Measurements from ENCODE around the gene KRTAP10-8.
A peak's percentile ranks its signal among the peaks of the same experiment; 100 is the strongest.
"Not testable (repeated sequence)": the region's sequence is repeated elsewhere in the genome, so short reads cannot be mapped to it uniquely, and the experiment has no call there.

KRTAP10-8 gene

DNA sequence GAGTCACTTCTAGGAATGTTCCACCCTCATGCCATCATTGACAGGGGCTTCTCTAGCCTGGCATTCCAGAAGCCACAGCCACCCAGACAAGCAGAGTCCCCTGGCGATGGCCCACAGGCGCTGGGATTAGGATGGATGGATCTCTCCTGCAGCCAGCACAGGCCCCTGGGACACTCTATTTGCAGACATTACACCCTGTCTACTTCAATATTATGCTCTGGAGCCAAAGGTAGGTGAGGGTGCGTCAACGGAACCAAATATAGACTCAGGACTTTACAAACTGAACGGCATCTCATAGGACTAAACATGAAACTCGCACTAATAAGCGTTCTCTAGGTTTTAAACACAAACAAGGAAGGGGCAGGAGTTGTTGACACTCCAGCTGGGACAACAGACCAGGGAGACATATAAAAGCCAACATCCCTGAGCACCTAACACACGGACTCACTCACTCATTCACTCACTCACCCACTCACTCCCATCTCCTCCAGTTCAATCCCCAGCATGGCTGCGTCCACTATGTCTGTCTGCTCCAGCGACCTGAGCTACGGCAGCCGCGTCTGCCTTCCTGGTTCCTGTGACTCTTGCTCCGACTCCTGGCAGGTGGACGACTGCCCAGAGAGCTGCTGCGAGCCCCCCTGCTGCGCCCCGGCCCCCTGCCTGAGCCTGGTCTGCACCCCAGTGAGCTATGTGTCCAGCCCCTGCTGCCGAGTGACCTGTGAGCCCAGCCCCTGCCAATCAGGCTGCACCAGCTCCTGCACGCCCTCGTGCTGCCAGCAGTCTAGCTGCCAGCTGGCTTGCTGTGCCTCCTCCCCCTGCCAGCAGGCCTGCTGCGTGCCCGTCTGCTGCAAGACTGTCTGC is 11.5 kb upstream of the KRTAP10-8 start, which contains the start of gene KRTAP10-7:
TSS of gene KRTAP10-7 (plus strand) at position 480 of the 861 bp plus-strand sequence. CDS start at position 505, 25 bp downstream.
- not testable (repeated sequence) for DNase-seq

DNA sequence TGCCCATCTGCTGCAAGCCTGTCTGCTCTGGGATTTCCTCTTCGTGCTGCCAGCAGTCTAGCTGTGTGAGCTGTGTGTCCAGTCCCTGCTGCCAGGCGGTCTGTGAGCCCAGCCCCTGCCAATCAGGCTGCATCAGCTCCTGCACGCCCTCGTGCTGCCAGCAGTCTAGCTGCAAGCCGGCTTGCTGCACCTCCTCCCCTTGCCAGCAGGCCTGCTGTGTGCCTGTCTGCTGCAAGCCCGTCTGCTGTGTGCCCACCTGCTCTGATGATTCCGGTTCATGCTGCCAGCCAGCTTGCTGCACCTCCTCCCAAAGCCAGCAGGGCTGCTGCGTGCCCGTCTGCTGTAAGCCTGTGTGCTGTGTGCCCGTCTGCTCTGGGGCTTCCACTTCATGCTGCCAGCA is 10.8 kb upstream of the KRTAP10-8 start:
- not testable (repeated sequence) for DNase-seq

DNA sequence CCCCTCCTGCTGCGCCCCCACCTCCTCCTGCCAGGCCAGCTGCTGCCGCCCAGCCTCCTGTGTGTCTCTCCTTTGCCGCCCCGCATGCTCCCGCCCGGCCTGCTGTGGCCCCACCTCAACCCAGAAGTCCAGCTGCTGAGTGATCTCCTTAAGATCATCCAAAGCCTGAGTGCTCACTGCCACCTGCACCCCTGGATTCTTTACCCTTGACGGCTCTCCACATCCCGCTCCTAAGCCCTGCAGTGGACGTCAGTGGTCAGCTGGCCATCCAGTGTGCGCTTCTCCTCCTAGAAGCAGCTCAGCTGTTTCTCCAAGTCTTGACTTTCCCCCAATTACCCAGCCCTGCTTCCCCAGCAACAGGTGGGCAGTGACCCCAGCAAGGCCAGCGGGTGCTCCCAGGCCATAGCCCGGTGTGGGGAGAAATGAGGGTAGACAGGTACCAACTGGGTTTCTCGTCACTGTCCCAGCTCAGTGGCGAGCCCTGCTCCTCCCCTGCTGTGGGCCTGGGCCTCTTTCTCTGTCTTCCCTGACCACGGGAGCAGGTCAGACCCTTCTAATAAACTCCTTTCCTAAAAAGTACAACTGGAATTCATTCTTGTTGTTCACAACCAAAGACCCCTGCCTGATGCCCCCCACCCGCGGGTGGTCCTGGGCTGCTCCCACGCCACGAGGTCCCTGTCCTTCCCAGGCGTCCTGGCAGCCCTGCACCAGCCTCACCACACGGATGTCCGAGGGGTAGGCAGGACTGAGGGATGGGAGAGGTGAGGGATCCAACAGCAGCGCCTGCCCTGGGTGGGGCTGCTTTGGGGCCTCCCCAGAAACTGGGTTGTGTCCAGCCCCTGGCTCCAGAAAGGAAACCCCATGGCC is 10.1 kb upstream of the KRTAP10-8 start:
- DNase-seq: no peak

DNA sequence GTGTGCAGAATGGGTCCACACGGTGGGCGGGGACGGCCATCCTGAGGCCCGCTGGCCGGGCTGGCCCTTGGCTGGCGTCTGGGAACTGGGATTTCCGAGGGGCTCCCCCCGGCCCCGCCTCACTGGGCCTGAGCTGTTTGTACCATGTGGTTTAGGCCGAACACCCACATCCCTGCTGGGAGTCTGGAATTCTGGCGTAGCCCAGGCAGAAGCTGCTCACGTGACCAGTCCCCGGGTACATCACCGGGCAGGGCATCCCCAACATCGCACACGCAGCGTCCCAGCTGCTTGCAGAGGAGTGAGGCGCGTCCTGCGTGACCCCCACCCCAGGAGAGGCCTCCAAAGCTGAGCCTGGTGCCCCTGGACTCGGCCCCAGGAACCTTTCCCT is 9.4 kb upstream of the KRTAP10-8 start:
- DNase-seq: no peak

DNA sequence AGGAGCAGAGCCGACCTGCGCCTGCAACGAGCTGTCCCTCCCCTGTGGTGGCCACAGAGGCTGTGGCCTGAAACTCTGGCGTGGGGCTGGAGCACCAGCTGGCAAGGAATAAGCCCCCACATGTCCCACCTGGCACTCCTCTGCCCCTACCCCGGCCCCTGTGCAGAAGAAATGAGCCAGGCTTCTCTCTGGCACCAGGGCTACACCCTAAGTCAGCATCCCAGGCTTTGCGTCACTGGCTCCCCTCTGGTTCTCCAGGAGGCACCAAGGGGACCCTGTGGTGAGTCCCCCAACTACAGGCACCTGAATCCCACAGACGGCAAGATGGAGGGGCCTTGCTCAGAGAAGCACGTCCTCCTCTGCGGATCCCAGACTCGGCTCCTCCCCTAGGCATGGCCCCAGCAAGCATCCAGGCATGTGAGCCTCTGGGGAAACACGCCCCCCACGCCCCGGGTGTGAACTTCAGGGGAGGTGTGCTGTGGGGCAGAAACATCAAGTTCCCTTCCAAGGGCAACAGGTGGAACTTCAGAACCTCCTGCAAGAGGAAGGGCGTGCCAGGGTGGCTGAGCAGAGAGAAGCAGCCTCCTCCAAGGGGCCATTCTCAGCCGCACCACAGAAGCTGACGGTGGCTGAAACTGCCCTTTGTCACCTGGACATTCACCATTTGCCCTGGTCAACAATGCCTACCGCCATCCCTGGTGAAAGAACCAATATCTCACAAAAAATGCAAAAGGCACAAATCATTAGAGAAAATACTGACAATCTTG is 8.6 kb upstream of the KRTAP10-8 start:
- no peak for DNase-seq

DNA sequence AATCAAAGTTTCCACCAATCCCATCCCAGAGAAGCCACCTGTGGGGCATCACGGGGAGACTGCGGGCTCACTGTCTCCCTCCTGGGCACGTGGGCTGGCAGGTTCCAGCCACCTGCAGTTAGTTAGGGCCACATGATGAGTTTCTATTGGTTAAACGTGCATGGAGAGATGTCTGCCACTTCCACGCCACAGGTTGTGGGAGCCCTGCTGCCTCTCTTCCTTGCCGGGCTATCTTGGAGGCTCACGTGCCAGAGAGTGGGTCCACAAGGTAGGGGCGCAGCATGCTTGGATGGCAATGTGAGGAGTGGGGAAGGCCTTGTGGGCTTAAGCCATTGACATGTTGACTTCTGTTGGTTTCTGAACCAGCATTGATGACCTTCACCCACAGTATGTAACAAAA is 8.0 kb upstream of the KRTAP10-8 start:
- no peak for DNase-seq

DNA sequence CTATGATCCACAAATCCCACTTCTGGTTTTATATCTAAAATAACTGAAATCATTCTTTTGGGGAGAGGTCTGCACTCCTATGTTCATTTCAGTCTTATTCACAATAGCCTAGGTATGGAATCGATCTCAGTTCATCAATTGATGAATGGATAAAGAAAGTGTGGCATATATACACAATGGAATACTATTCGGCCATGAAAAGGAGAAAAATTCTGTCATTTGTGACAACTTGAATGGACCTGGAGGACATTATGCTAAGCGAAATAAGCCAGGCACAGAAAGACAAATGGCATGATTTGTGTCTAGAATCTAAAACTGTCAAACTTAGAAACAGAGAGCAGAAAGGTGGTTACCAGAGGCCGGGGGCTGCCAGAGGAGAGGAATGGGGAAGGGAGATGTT is 5.4 kb upstream of the KRTAP10-8 start:
- DNase-seq: no peak

DNA sequence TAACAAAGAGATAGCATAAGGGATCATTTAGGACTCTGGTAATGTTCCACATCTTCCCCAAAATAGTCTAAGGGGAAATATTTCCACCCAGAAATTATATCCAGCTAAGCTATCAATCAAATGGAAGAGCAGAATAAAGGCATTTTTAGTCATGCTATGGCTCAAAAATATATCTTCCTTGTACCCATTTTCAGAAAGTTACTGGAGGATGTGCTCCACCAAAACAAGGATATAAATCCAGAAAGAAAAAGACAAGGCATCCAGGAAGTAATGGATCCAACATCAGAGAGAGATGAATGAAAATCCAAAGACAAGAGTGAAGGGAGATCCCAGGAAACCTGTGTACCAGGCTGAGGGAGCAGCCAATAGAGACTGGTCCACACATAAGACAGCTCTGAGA is 2.7 kb upstream of the KRTAP10-8 start:
- DNase-seq: no peak

DNA sequence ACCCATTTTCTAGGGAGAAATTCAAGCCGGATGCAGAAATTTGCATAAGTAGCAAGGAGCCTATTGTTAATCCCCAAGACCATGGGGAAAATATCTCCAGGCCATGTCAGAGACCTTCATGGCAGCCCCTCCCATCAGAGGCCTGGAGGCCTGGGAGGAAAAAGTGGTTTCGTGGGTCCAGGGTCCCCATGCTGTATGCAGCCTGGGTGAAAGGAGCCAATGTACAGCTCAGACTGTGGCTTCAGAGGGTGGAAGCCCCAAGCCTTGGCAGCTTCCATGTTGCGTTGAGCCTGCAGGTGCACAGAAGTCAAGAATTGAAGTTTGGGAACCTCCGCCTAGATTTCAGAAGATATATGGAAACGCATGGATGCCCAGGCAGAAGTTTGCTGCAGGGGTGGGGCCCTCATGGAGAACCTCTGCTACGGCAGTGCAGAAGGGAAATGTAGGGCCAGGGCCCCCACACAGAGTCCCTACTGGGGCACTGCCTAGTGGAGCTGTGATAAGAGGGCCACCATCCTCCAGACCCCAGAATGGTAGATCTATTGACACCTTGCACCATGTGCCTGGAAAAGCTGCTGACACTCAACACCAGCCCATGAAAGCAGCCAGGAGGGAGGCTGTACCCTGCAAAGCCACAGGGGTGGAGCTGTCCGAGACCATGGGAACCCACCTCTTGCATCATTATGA is 1.6 kb upstream of the KRTAP10-8 start:
- not testable (repeated sequence) for DNase-seq

DNA sequence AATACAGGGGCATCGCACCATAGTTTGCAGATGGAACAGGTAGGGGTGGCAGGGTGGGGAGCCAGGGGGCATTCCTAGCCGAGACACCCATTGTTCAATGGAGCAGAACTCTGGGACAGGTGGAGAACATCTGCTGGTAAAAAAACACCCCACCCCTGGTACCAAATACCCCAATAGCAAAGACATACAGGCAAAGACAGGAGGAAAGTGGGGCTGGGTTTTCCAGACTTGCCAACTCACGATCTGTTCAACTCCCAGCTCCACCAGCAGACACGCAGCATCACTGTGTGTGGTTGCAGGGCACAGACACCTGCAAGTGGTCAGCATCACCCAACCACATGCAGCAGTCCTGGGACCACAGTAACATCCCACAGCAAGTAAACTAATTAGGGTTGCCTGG is 328 bp upstream of the KRTAP10-8 start:
- DNase-seq: no peak

DNA sequence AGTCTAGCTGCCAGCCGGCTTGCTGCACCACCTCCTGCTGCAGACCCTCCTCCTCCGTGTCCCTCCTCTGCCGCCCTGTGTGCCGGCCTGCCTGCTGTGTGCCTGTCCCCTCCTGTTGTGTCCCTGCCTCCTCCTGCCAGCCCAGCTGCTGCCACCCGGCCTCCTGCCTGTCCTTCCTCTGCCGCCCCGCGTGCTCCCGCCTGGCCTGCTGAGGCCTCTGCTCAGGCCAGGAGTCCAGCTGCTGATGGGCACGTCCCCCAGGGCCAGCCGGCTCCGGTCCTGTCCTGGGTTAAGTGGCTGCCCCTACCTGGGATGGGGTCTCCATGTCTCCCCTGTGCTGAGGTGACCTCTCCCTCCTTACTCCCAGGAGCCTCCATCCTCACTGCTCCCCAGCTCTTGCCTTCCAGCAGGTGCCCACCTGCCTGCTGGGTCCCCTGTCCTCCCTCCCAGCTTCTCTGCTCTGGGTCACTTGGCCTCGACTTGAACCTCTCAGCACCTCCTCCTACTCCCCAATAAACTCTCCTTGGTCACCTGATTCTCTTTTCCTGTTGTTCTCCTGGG is 870 bp downstream of the KRTAP10-8 start:
- no peak for DNase-seq

DNA sequence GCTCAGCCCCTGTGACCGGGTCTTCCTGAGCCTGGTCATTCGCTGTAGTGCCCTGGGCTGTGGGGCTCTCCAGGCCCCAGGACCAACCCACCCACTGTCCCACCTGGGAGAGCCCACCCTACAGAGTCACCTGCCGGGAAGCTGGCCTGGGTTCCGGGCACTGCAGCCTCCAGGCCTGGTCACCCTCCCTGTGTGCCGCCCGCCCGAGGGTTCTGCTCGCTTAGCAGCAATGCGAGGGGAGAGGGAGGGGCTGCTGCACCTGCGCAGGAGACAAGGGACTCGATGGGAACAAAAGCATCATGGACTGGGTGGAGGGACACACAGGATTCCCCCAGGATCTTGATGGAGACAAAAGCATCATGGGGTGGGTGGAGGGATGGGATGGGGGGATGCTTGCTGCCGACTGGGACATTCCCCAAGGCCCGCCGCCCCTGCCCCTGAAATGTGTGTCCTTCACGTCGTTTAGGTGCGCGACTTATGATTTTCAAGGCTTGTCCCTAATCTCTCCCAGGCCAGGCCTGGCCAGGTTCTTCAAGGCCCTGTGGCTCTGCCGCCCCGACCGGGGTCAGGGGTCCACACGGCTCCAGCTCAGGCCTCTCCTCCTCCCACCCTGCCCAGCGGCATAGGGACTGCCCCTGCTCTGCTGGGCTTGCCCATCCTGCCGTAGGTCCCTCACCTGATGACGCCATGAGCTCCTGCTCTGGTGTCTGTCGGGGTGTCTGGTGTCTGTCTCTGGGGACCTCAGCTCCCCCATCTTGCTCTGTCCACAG is 1.7 kb downstream of the KRTAP10-8 start:
- DNase-seq: no peak

DNA sequence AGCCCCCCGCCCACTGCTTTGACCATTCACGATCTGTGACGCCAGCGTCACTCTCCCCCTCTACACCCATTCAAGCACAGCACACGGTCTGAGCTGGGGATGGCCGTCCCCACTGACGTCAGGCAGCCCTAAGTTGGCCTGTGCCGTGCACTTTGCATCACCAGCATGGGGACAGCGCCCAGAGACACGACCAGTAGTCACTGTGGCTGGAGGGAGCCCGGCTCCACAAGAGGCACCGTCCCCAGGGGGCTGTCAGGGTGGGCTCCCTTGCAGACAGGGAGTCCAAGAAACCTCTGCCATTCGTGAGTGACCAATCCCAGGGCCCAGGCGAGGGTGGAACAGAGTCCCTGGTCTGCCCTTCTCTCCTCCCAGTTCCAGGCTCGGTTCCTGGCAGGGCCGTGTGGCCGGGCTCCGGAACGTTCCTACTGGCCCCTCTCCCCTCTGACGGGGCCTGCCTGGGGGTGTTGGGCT is 2.3 kb downstream of the KRTAP10-8 start:
- no peak for DNase-seq

DNA sequence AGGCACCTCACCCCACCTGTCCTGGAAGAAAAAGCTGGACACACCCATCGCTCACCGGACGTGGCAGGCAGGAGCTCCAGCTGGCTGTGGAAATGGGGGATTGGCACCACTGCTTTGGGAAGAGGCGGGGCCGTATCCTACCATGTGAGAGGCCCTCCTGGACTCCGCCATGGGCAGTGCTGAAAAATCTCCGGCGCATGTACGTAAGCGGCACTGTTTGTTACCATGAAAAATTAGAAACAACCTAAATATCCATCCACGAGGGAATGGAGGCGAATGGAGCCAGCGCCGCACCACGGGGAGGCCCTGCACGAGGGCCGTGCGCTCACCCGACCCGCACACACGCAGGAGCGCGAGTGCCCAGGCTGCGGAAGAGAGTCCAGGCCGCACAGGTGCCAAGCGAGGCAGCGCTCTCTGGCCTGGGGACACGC is 3.1 kb downstream of the KRTAP10-8 start:
- DNase-seq: no peak

DNA sequence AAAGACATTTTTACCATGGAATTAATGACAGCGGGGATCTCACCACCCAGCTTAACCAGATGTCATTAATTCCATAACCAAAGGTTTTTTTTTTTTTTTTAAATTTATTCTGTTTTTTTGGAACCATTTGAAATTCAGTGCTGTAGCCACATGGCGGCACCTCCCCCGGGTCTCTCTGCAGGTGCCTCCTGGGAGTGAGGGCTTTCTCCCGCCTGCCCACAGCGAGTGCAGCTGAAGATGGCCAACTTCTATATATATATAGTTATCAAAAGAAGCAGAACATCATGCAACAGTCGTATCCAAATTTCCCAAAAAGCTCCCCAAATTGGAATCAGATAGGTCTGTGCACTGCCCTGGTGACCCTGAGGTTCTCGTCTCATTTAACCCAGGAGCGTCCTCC is 3.6 kb downstream of the KRTAP10-8 start:
- no peak for DNase-seq

DNA sequence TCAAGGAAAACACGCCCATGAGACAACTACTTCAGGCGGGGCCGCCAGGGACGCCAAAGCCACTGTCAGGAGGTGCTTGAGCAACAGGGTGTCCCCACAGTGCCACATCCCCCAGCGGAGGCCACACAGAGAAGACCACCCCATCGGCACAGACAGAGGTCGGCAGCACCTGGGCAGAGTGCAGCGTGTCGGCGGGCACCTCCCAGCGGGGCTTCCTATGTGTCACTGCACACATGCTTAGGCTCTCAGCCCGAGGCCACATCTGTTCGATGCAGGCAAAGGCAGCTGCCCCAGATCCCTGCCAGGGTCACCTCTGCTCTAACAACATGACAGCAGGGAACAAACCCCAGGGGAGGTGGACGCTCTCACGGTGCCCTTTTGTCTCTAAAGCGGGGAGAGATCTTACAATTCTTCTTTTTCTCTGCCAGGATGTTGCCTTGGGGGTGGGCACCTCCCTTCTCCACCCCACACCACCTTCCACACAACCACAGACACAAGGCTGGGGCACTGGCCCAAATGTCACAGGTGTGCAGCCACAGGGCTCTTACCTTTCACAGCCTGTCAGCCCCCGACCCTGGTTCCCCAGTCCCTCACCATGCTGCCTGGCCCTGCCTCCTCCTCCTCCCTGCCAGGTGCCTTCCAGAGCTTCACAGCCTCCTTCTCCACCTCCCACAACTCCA is 4.2 kb downstream of the KRTAP10-8 start:
- DNase-seq: no peak

DNA sequence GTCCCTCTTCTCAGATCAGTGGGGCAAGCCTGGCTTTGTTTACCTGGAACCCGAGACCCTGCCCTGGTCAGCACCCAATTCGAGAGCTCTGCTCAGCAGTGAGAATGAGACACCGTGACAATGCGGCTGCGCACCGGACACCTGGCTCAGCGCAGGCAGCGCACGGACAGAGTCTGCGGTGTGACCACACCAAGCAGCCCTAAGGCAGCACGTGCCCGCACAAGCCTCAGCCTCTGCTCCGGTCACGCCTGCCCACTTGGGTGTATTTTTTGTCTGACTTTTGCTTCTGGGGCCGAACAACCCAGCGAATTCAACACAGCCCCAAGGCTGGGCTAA is 4.7 kb downstream of the KRTAP10-8 start:
- no peak for DNase-seq

DNA sequence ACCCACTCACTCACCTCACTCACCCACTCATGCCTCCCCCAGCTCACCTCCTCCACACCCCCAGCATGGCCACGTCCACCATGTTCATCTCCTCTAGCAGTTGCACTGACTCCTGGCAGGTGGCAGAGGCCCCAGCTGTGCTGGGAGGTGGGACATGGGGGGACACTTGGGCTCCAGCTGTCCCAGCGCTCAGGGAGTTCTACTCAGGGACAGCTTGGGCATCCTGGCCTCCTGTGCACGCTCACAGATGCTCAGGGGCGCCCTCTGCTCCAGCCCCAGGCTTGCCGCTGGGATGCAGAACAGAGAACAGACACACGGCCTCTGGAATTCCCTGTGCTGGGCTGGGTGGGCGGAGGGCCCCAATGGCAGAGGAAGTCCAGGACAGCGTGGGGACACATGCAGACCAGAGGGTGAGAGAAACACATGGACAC is 5.2 kb downstream of the KRTAP10-8 start:
- DNase-seq: no peak

DNA sequence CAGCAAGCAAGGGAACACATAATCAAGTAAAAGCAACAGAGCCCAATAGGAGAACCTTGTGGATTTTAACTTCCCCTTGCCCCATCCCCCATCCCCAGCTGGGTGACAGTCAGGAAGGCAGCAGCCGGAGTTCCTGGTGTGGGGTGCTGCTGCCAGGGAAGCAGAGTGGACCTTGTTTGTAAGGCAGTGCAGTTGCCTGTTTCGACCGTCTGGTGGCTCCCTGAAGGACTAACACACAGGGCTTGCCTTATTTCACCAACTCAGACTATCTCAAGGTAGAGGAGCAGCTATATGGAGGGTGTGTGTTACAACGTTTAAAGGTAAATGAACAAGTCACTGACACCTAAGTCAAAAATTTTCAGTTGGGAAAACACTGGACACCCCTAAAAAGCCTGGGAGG is 6.6 kb downstream of the KRTAP10-8 start:
- peak; percentile 8 for DNase-seq

DNA sequence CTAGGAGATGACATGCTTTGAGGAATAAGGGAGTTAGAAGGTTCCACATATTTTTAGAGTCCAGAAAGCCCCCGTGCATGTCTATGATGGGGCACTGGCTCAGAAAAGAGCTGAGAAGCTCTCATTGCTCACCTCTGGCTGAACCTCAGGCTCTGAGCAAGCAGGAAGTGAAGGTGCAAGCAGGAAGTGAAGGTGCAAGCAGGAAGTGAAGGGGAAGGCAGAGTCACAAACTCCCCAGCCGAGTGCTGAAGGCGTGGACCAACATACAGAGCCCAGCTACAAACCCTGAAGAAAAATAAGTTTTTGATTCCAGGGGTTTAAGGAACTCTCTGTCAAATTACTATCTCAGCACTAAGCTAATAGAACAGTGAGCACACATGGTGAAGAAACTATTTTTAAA is 7.0 kb downstream of the KRTAP10-8 start:
- DNase-seq: no peak

DNA sequence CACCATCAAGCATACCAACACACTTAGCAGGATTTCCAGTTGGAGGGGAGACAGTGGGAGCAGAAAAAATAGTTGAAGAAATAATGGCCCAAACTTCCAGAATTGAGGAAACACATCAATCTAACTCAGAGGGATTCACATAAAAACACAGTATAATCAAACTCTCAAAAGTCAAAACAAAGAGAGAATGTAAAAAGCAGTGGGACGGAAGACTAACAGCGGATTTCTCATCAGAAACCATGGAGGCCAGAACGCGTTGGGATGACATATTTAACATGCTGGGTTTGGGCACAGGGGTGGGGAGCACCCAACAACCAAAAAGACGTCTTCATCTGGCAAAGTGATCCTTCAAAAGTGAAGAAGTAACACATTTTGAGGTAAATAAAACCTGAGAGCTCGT is 8.0 kb downstream of the KRTAP10-8 start:
- DNase-seq: no peak

Data from suppressor macrophage treated with lipopolysaccharide for 4 hours (primary cell).